Activated B cell treated with CpG ODN at 0.5 μM for 24 hours (primary cell): ENCODE measurements around the gene PDLIM7. TPM values are rescaled to one million over a fixed set of nuclear protein-coding genes. Genes with fewer than 3 reads are reported as not detected.

Experiments
- ATAC-seq: fragments of 200-7000 bp; cut with Tn5 transposase; one replicate; pipeline ENCODE4 v1.10.0; 2021; ENCODE audit warnings: low read depth, mild to moderate bottlenecking, moderate library complexity
- CTCF ChIA-PET: fragments of 350-600 bp; sonication (Branson Sonifier 250); formaldehyde crosslinking; loops from one replicate; lab custom pipeline; 2021; ENCODE audit warnings: antibody characterized with exemption; lab: Charles Lee
- POLR2A ChIA-PET: fragments of 350-600 bp; sonication (Branson Sonifier 250); formaldehyde crosslinking; loops from one replicate; lab custom pipeline; 2021; ENCODE audit warnings: antibody characterized with exemption; lab: Charles Lee
- DNase-seq: peaks from one replicate; pipeline ENCODE4 v3.0.0; 2022
- H3K27ac Mint-ChIP-seq: one replicate; pipeline ENCODE4 v1.8.0; 2020; ENCODE audit warnings: mixed read lengths
- H3K27me3 Mint-ChIP-seq: one replicate; pipeline ENCODE4 v1.8.0; 2021; ENCODE audit warnings: mixed read lengths
- H3K36me3 Mint-ChIP-seq: one replicate; pipeline ENCODE4 v1.8.0; 2021; ENCODE audit warnings: low read depth, mixed read lengths
- H3K4me1 Mint-ChIP-seq: one replicate; pipeline ENCODE4 v1.8.0; 2021; ENCODE audit warnings: mixed read lengths
- H3K4me3 Mint-ChIP-seq: one replicate; pipeline ENCODE4 v1.8.0; 2020; ENCODE audit warnings: mild to moderate bottlenecking, mixed read lengths
- H3K9me3 Mint-ChIP-seq: one replicate; pipeline ENCODE4 v1.8.0; 2020; ENCODE audit warnings: mixed read lengths
- intact Hi-C: fragments of 100-400 bp; cut with micrococcal nuclease; formaldehyde crosslinking; loops from one replicate; pipeline ENCODE4 v1.15.1; 2024
- total RNA-seq: library from RNA; stranded (reverse); gene quantifications from 2 replicates; pipeline ENCODE4 v1.2.3, GENCODE V29; 2022
- TF ChIP-seq, protein P1 (sequence below): fragments of 200-600 bp; IDR thresholded peaks from one replicate; pipeline ENCODE4 v1.8.0; 2022; ENCODE audit warnings: antibody characterized with exemption, mild to moderate bottlenecking

Gene PDLIM7
- total RNA-seq, 1 donor from 2014 or later, result 17.7 TPM

DNA sequence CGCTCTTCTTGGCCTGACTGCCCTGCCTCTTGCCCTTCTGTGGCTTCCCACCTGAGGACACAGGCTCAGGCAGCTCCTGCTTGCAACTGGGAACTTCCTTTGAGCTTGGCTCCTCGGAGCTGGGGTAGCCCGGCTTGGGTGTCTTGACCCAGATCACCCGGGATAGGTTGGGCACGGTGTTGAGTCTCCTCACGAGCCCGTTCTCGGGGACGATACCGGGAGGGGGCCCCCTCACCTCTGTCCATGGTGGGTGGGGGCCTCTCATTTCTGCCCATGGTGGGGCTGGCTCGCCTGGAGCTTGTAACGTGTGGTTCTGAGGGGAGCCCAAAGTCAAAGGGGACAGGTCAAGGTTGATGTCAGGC is 27.1 kb upstream of the PDLIM7 start:
- H3K4me3 Mint-ChIP-seq, result no peak overlapping the region
- TF ChIP-seq, protein P1, sequence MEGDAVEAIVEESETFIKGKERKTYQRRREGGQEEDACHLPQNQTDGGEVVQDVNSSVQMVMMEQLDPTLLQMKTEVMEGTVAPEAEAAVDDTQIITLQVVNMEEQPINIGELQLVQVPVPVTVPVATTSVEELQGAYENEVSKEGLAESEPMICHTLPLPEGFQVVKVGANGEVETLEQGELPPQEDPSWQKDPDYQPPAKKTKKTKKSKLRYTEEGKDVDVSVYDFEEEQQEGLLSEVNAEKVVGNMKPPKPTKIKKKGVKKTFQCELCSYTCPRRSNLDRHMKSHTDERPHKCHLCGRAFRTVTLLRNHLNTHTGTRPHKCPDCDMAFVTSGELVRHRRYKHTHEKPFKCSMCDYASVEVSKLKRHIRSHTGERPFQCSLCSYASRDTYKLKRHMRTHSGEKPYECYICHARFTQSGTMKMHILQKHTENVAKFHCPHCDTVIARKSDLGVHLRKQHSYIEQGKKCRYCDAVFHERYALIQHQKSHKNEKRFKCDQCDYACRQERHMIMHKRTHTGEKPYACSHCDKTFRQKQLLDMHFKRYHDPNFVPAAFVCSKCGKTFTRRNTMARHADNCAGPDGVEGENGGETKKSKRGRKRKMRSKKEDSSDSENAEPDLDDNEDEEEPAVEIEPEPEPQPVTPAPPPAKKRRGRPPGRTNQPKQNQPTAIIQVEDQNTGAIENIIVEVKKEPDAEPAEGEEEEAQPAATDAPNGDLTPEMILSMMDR, result no peak
- H3K27me3 Mint-ChIP-seq, result no peaks in the 10 kb centered on the region
- H3K36me3 Mint-ChIP-seq, result peaks cover 37% of the 10 kb centered on the region
- H3K27ac Mint-ChIP-seq, result no peak overlapping the region
- no peaks in the 10 kb centered on the region for H3K9me3 Mint-ChIP-seq
- POLR2A ChIA-PET, result no interaction called here
- CTCF ChIA-PET, result no interaction called here
- ATAC-seq, result no peak
- peaks cover 14% of the 10 kb centered on the region for H3K4me1 Mint-ChIP-seq
- intact Hi-C loops, result no loop called here
- no peak for DNase-seq

GRCh38 chr5:177523711-177524538 is 26.5 kb upstream of the PDLIM7 start:
- POLR2A ChIA-PET, result no interaction called here
- Mint-ChIP-seq H3K36me3 (peaks cover 42% of the 10 kb centered on the region), H3K9me3 (no peaks in the 10 kb centered on the region), H3K27me3 (no peaks in the 10 kb centered on the region), H3K4me3 (no peak overlapping the region), H3K4me1 (peaks cover 19% of the 10 kb centered on the region), H3K27ac (no peak overlapping the region)
- CTCF ChIA-PET, result no interaction called here
- DNase-seq, result no peak
- TF ChIP-seq, protein P1, result no peak
- intact Hi-C loops, result no loop called here
- no peak for ATAC-seq

DNA sequence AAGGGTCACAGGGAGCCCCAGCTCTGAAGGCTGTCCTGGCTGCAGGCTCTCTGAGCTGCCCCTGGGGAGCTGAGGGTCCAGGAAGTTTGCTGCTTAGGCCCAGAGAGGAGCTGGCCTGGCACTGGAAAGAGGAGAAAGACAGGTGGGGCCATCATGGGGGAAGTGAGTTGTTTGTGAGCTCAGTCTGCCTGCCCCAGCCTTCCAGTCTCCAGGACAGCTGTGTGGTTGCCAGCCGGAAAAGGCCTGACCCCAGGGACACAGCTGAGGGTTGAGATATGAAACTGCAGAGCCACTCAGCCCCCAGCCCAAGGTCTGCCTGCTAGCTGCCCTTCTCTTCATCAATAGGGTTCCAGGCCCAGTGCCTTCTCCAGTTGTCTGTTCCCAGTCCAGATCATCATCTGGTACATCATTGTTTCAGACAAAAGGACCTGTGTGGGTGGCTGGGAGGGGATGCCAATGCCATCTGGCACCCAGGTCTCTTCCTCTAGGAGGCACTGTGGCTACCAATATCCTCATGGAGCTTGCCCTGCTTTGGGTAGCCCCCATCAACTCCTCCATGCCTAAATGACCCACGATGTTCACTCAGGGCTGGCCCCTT is 23.6 kb upstream of the PDLIM7 start:
- ATAC-seq, result no peak
- DNase-seq, result no peak
- TF ChIP-seq, protein P1, result no peak
- Mint-ChIP-seq H3K4me3 (no peak overlapping the region), H3K27ac (no peak overlapping the region), H3K36me3 (peaks cover 50% of the 10 kb centered on the region), H3K4me1 (peaks cover 32% of the 10 kb centered on the region), H3K27me3 (no peaks in the 10 kb centered on the region), H3K9me3 (no peaks in the 10 kb centered on the region)
- ChIA-PET POLR2A (interaction anchor here (1.8 kb wide), 1 partner anchor 12 kb away, joined by 5 read pairs; no protein-coding TSS in a partner anchor), CTCF (interaction anchor here (1.0 kb wide), 1 partner anchor 10 kb away, joined by 3 read pairs; no protein-coding TSS in a partner anchor)
- intact Hi-C loops, result no loop called here

DNA sequence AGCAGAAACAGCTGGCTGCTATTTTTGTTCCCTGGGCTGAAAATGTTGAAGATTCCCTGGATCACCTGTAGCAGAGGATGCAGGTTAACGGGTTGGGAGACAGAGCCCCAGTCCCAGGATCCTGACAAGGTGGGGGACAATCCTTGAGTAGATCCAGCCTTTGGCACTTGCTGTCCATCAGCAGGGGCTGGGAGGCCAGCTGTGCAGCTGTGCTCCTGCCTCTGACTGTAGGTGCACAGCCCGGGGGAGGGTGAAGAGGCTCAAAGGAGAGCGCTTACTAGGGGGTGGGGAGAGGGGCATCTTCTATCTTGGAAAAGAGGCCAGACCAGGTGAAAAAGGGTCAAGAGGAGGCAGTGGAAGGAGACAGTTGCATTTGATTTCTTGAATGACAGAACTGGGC is 22.9 kb upstream of the PDLIM7 start:
- ChIA-PET POLR2A (no interaction called here), CTCF (no interaction called here)
- DNase-seq, result no peak
- no peak for ATAC-seq
- peaks cover 40% of the 10 kb centered on the region for H3K4me1 Mint-ChIP-seq
- intact Hi-C loops, result no loop called here
- H3K36me3 Mint-ChIP-seq, result peaks cover 50% of the 10 kb centered on the region
- H3K9me3 Mint-ChIP-seq, result no peaks in the 10 kb centered on the region
- H3K27me3 Mint-ChIP-seq, result no peaks in the 10 kb centered on the region
- no peak overlapping the region for H3K4me3 Mint-ChIP-seq
- no peak overlapping the region for H3K27ac Mint-ChIP-seq
- TF ChIP-seq, protein P1, result no peak

GRCh38 chr5:177519463-177520235 is 22.2 kb upstream of the PDLIM7 start:
- ChIA-PET POLR2A (no interaction called here), CTCF (no interaction called here)
- Mint-ChIP-seq H3K9me3 (no peaks in the 10 kb centered on the region), H3K27me3 (no peaks in the 10 kb centered on the region), H3K36me3 (peaks cover 52% of the 10 kb centered on the region), H3K4me1 (peaks cover 43% of the 10 kb centered on the region), H3K27ac (no peak overlapping the region), H3K4me3 (no peak overlapping the region)
- no peak for DNase-seq
- intact Hi-C loops, result no loop called here
- TF ChIP-seq, protein P1, result no peak
- ATAC-seq, result no peak
